HepG2 (cell line): ENCODE measurements around the gene PRSS21. TPM values are rescaled to one million over a fixed set of nuclear protein-coding genes. Genes with fewer than 3 reads are reported as not detected.

Experiments
- CCDC6 ChIP-seq: sonication (generic); formaldehyde crosslinking; IDR thresholded peaks from 2 replicates; pipeline ENCODE4 v1.8.1; 2022; ENCODE audit warnings: mild to moderate bottlenecking, missing genetic modification reagents, moderate library complexity
- KAT7 ChIP-seq: IDR thresholded peaks from 2 replicates; pipeline ENCODE4 v1.6.1; 2018; ENCODE audit warnings: borderline replicate concordance, missing compliant biosample characterization
- KLF11 ChIP-seq: IDR thresholded peaks from 2 replicates; pipeline ENCODE4 v1.6.1; 2016; ENCODE audit warnings: missing compliant biosample characterization
- KLF15 ChIP-seq: sonication (generic); formaldehyde crosslinking; IDR thresholded peaks from 2 replicates; pipeline ENCODE4 v1.8.1; 2023; ENCODE audit warnings: borderline replicate concordance, mild to moderate bottlenecking, inconsistent platforms, missing genetic modification reagents, mixed read lengths
- RBM39 ChIP-seq: fragments of 200-400 bp; formaldehyde crosslinking; IDR thresholded peaks from one replicate; pipeline ENCODE4 v1.6.1; 2018; ENCODE audit warnings: antibody characterized with exemption, mild to moderate bottlenecking, low read depth, low read length; ENCODE audit not compliant: poor library complexity, severe bottlenecking
- SRSF9 ChIP-seq: fragments of 200-400 bp; formaldehyde crosslinking; IDR thresholded peaks from 2 replicates; pipeline ENCODE4 v1.6.1; 2018; ENCODE audit warnings: borderline replicate concordance, mild to moderate bottlenecking, low read depth, low read length; ENCODE audit not compliant: insufficient read depth, poor library complexity, severe bottlenecking
- ZNF17 ChIP-seq: sonication (generic); formaldehyde crosslinking; IDR thresholded peaks from 2 replicates; pipeline ENCODE4 v1.5.0; 2020; ENCODE audit warnings: mild to moderate bottlenecking, missing genetic modification reagents
- ZNF333 ChIP-seq: sonication (generic); formaldehyde crosslinking; IDR thresholded peaks from 2 replicates; pipeline ENCODE4 v1.4.0; 2020; ENCODE audit warnings: mild to moderate bottlenecking, missing genetic modification reagents, borderline replicate concordance
- ZNF34 ChIP-seq: sonication (generic); formaldehyde crosslinking; IDR thresholded peaks from 2 replicates; pipeline ENCODE4 v1.4.0; 2020; ENCODE audit warnings: mild to moderate bottlenecking, missing genetic modification reagents, borderline replicate concordance
- ZNF501 ChIP-seq: sonication (generic); formaldehyde crosslinking; IDR thresholded peaks from 2 replicates; pipeline ENCODE4 v1.5.1; 2020; ENCODE audit warnings: mild to moderate bottlenecking, moderate library complexity, missing genetic modification reagents
- ZNF562 ChIP-seq: sonication (generic); formaldehyde crosslinking; IDR thresholded peaks from 2 replicates; pipeline ENCODE4 v1.8.0; 2022; ENCODE audit warnings: missing genetic modification reagents, borderline replicate concordance
- ZNF589 ChIP-seq: sonication (generic); formaldehyde crosslinking; conservative IDR thresholded peaks from 2 replicates; pipeline ENCODE4 v1.8.0; 2022; ENCODE audit warnings: mild to moderate bottlenecking, moderate library complexity, missing genetic modification reagents
- ZNF720 ChIP-seq: sonication (generic); formaldehyde crosslinking; IDR thresholded peaks from 2 replicates; pipeline ENCODE4 v1.4.0; 2020; ENCODE audit warnings: missing genetic modification reagents
- polyA plus RNA-seq, 8 experiments: library from polyadenylated mRNA; depleted of rRNA in 3 of 8; stranded (reverse) in 7 of 8; unstranded in 1 of 8; fragments of >200 nt; fragmentation: Illumina TruSeq in 4 of 8; extraction: Trizol in 4 of 8; gene quantifications; 2 replicates each; pipeline versions ENCODE4 v1.2.1 to v1.2.3, GENCODE V29; 2011 to 2016; ENCODE audit warnings: low read depth in 4 of 8, missing spikeins in 1 of 8, mixed read lengths in 1 of 8; ENCODE audit not compliant: insufficient read depth in 1 of 8
- total RNA-seq, 5 experiments: library from RNA; depleted of rRNA; stranded (reverse); fragments of >200 nt; fragmentation: Illumina TruSeq; extraction: Trizol; gene quantifications; 2 replicates each; pipeline ENCODE4 v1.2.3, GENCODE V29; 2016; ENCODE audit warnings: low read depth in 1 of 5
- TF ChIP-seq, protein P1 (sequence below): sonication (generic); formaldehyde crosslinking; IDR thresholded peaks from 2 replicates; pipeline ENCODE4 v1.4.0; 2020; ENCODE audit warnings: missing genetic modification reagents
- TF ChIP-seq, protein P2 (sequence below), 2 experiments: sonication (generic) in 1 of 2; formaldehyde crosslinking in 1 of 2; IDR thresholded peaks; 2 replicates each; pipeline versions ENCODE4 v1.4.0 to v1.6.1; 2016 to 2020; ENCODE audit warnings: borderline replicate concordance in 1 of 2, low read depth in 1 of 2, mild to moderate bottlenecking in 1 of 2, missing genetic modification reagents in 1 of 2
- TF ChIP-seq, protein P3 (sequence below): sonication (generic); formaldehyde crosslinking; IDR thresholded peaks from 2 replicates; pipeline ENCODE4 v1.4.0; 2020; ENCODE audit warnings: missing genetic modification reagents, borderline replicate concordance
- TF ChIP-seq, protein P4 (sequence below): sonication (generic); formaldehyde crosslinking; IDR thresholded peaks from 2 replicates; pipeline ENCODE4 v1.4.0; 2020; ENCODE audit warnings: missing genetic modification reagents

The PRSS21 gene
- total and polyA plus RNA-seq, 2 of the 13 experiments (the other 11 are each of a cell fraction or from before 2014, with no cell fraction given), result not detected

DNA sequence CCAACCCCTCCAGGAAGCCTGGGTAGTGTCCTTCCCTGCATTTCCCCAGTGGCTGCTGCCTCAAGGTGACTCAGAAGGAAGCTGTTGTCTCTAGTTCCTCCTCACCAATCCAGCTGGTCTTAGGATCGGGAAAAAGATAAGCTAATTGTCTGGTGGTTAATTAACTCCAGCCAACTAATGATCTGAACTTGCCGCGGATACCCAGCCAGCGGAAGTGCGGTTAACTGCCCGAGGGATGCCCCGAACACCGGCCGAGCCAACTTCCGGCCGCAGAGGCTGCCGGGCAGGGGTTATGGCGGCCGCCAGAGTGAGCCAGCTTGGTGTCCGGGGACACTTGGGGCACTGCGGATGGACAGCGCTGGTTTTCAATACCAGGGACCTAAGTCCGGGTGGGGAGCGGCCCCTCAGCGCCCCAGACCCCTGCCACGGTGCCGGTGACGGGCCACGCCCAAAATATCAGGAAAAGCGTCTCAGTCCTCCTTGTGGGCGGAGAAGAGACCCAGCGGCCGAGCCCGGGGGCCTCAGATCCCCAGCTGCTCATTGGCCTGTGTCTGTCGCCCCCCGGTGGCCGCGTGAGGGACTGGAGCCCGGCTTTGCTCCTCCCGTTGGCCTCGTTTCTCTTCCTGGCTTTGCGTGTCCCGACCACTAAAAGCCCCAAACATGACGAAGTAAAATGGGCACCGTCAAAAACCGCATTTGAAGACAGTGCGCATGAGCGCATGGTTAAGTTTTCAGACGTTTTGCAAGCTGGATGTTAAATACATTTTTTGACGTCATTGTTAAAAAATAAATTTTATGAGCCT, 51.2 kb downstream of the PRSS21 start (continued):
- TF ChIP-seq, protein P1, sequence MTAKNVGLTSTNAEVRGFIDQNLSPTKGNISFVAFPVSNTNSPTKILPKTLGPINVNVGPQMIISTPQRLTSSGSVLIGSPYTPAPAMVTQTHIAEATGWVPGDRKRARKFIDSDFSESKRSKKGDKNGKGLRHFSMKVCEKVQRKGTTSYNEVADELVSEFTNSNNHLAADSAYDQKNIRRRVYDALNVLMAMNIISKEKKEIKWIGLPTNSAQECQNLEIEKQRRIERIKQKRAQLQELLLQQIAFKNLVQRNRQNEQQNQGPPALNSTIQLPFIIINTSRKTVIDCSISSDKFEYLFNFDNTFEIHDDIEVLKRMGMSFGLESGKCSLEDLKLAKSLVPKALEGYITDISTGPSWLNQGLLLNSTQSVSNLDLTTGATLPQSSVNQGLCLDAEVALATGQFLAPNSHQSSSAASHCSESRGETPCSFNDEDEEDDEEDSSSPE, result peak; percentile 58
- TF ChIP-seq ZNF501 (CRISPR knock-in tag) (peak; percentile 99), ZNF17 (CRISPR knock-in tag) (no peak), ZNF333 (peak; percentile 31; the same call in 1 of the 2 replicates), CCDC6 (CRISPR knock-in tag) (no peak), SRSF9 (no peak), ZNF589 (0 out of 2 replicates have a peak, but pooled peaks have one; percentile 71), KLF15 (CRISPR knock-in tag) (no peak), ZNF562 (CRISPR knock-in tag) (no peak), KAT7 (CRISPR knock-in tag) (peak; percentile 59; the same call in 1 of the 2 replicates), ZNF720 (CRISPR knock-in tag) (no peak), ZNF34 (CRISPR knock-in tag) (peak; percentile 54; the same call in 1 of the 2 replicates), KLF11 (peak; percentile 37; the same call in 1 of the 2 replicates), RBM39 (peak; percentile 74)
- TF ChIP-seq, protein P2, sequence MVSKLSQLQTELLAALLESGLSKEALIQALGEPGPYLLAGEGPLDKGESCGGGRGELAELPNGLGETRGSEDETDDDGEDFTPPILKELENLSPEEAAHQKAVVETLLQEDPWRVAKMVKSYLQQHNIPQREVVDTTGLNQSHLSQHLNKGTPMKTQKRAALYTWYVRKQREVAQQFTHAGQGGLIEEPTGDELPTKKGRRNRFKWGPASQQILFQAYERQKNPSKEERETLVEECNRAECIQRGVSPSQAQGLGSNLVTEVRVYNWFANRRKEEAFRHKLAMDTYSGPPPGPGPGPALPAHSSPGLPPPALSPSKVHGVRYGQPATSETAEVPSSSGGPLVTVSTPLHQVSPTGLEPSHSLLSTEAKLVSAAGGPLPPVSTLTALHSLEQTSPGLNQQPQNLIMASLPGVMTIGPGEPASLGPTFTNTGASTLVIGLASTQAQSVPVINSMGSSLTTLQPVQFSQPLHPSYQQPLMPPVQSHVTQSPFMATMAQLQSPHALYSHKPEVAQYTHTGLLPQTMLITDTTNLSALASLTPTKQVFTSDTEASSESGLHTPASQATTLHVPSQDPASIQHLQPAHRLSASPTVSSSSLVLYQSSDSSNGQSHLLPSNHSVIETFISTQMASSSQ (IDR thresholded peaks at IDR 0.05; ENCODE audit: low read depth), result 0 out of 2 replicates have a peak, but pooled peaks have one; percentile 14
- TF ChIP-seq, protein P2 (CRISPR knock-in tag; IDR thresholded peaks at IDR 0.05; ENCODE audit: borderline replicate concordance), result peak; percentile 57; the same call in 1 of the 2 replicates
- TF ChIP-seq, protein P3, sequence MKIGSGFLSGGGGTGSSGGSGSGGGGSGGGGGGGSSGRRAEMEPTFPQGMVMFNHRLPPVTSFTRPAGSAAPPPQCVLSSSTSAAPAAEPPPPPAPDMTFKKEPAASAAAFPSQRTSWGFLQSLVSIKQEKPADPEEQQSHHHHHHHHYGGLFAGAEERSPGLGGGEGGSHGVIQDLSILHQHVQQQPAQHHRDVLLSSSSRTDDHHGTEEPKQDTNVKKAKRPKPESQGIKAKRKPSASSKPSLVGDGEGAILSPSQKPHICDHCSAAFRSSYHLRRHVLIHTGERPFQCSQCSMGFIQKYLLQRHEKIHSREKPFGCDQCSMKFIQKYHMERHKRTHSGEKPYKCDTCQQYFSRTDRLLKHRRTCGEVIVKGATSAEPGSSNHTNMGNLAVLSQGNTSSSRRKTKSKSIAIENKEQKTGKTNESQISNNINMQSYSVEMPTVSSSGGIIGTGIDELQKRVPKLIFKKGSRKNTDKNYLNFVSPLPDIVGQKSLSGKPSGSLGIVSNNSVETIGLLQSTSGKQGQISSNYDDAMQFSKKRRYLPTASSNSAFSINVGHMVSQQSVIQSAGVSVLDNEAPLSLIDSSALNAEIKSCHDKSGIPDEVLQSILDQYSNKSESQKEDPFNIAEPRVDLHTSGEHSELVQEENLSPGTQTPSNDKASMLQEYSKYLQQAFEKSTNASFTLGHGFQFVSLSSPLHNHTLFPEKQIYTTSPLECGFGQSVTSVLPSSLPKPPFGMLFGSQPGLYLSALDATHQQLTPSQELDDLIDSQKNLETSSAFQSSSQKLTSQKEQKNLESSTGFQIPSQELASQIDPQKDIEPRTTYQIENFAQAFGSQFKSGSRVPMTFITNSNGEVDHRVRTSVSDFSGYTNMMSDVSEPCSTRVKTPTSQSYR (CRISPR knock-in tag), result no peak
- TF ChIP-seq, protein P4, sequence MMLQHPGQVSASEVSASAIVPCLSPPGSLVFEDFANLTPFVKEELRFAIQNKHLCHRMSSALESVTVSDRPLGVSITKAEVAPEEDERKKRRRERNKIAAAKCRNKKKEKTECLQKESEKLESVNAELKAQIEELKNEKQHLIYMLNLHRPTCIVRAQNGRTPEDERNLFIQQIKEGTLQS (CRISPR knock-in tag), result no peak
